ENCODE measurements around the gene LSAMP.
"Not testable (repeated sequence)": the region's sequence is repeated elsewhere in the genome, so short reads cannot be mapped to it uniquely, and the experiment has no call there.

The LSAMP gene

GRCh38 chr3:115830764-115831395, 614.4 kb downstream of the LSAMP start:
- DNase-seq = no peak

GRCh38 chr3:115828401-115828800, 616.9 kb downstream of the LSAMP start:
- no peak for DNase-seq

- no peak for DNase-seq
These were observed 617.8 kb downstream of the LSAMP start for GRCh38 chr3:115827495-115827894.

- DNase-seq = no peak
These were observed 620.2 kb downstream of the LSAMP start for GRCh38 chr3:115825046-115825445.

DNA sequence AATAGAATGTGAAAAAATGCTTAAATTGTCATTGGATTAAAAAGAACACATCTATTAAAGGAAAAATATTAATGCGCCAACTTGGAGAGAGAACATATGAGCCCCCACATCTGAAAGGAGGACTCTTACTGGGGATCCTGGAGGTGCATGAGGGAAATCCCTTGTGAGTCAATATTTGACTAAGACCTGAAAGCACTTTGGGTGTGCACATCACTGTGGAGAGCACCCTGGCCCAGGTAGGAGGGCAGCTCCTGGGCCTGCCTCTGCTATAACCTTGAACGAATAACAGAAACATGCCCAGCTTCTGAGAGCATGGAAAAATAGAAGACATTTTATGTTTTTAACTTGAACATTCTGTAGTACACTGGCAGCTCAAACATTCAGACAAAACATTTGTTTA, 622.2 kb downstream of the LSAMP start:
- no peak for DNase-seq

- no peak for DNase-seq
These were observed 622.7 kb downstream of the LSAMP start for GRCh38 chr3:115822579-115822978.

DNA sequence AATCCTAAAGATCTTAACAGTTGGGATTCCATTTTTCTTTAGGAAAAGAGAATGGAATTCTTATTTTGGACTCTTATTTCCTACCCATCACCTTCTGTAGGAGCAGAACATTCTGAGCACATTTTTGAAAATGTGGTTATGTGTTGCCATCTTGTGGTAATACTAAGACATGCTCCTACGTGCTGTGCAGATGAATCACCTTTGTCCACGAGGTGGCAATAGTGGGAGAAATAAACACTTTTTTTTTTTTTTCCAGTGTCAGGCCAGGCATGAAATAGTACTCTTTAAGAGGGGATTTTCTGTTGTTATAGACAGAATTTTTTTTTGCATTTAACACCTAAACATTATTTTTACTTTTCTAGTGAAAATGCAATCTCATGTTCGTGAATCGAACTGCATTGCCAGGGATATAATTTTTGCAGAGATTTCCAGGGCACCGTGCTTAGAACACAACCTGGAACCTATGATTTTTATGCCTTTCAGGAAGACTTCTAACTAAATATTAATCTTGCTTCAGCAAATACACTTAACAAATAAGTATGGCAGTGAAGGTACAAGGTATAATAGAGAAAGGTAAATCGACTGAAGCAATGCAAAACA, 625.4 kb downstream of the LSAMP start:
- peak; percentile 72 for DNase-seq

GRCh38 chr3:115814778-115815380, 630.4 kb downstream of the LSAMP start:
- peak; percentile 4 for DNase-seq

DNA sequence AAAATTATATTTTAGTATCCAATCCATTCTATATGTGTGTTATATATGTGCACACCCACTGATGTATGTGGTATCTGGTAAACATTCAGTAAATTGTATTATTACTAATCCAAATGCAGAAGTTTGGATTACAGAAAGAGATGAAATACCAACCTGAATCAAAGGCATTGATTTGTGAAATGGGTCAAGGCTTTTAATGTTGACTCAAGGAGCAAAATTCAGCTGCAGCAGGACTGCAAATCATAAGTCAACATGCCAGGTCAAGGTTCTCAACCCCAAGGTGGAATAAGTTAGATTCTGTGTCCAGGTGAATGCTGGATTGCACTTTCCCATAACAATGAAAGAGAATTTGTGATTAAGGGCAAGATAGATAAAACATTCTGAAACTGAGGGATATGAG, 631.3 kb downstream of the LSAMP start:
- DNase-seq = no peak

- no peak for DNase-seq
These were observed 636.5 kb downstream of the LSAMP start for GRCh38 chr3:115808816-115809215.

DNA sequence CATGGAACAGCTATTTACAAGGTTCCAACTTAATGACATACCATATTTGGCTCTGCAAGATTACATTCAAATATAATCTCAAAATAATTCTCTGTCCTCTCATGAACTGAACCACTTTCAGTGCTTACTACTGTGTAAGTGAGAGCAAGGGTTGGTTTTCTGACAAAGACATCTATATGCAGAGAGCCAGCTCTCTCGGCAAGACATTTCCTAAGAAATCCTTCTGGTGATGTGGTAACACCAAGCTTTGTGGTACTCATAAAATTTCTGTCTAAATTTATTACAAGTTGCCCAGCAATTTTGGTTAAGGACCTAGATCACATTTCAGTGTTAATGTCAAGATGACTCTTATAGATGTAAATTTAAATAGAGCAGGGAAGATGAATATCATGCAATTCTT, 637.0 kb downstream of the LSAMP start:
- no peak for DNase-seq

GRCh38 chr3:115806501-115806900, 638.8 kb downstream of the LSAMP start:
- DNase-seq = no peak

DNA sequence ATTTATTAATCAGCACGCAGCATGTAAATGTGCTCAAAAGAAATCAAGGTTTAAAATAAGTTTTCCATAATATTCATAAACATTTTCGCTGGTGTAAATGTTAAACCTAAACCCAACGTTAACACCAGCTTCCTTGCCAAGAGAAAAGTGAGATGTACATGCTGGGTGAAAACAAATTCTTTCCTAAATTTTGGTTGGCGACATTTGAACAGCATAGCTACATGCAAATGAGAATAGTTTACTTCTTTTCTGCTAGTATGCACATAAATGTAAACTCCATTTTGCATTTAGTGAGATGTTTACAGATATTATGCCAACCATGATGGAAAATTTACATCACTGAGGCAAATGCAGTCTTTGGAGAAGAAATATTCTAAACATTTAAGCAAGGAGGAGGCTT, 639.8 kb downstream of the LSAMP start:
- DNase-seq = no peak

- no peak for DNase-seq
These were observed 640.6 kb downstream of the LSAMP start for GRCh38 chr3:115804713-115805119.

- DNase-seq = no peak
These were observed 641.1 kb downstream of the LSAMP start for GRCh38 chr3:115804200-115804599.

GRCh38 chr3:115803661-115804060, 641.6 kb downstream of the LSAMP start:
- DNase-seq = no peak

DNA sequence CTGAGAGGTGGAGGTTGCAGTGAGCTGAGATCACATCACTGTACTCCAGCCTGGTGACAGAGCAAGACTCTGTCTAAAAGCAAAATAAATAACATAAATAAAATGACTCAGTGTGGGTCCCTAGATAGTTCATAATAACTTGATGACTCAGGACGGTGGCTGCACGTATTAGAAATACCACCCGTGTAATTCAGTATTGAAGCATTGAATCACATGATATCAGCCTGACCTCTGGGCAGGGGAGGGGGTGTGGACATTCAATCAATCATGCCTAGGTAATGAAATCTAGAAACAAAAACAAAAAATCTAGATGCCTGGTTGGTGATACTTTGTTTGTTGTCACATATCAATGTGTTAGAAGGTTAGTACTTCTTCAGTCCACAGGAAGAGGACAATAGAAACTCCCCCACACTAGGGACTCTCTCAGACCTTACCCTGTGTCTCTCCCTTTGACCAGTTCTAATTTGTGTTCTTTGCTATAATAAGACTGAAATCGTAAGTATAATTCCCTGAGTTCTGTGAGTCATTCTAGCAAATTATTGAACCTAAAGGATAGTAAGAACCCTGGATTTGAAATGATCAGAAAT, 644.7 kb downstream of the LSAMP start:
- no peak for DNase-seq

DNA sequence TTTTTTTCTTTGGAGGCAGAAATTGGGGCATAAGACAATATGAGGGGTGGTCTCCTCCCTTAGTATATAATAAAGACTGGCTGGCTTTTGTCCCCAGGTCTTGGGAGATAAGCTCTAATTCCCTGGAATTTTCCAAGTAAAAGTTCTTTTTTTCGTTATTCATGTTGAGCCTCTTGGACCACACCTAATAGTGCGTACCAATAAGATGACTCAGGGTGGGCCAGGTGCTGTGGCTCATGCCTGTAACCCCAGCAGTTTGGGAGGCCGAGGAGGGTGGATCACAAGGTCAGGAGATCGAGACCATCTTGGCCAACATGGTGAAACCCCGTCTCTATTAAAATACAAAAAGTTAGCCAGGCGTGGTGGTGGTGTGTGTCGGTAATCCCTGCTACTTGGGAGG, 645.2 kb downstream of the LSAMP start:
- DNase-seq = not testable (repeated sequence)

GRCh38 chr3:115792206-115792955, 652.9 kb downstream of the LSAMP start:
- DNase-seq = no peak

- DNase-seq = not testable (repeated sequence)
These were observed 653.8 kb downstream of the LSAMP start for GRCh38 chr3:115791271-115792153.

GRCh38 chr3:115790759-115791158, 654.5 kb downstream of the LSAMP start:
- DNase-seq = no peak

DNA sequence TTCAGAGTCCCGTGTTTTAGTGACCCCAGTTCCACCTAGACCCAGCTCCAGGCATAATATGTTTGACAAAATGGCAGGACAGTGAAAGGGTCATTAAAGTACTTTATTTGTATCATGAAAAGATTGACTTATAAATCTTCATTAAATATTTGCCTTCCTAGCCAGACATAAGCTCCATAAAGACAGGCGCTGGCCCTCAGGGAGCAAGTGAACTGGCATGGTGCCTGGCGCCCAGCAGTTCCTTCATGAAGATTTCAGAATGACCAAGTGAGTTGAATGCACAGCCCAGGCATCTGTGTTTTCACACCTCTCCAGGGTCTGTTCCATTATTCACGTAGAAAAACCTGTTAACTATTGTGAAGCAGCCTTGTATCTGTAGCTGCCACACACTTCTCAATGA, 655.8 kb downstream of the LSAMP start:
- peak; percentile 61 for DNase-seq
